RWPE1 (cell line): ENCODE results near the gene ELN.

Experiments
- CTCF ChIA-PET: fragments of 350-600 bp; sonication (Branson Sonifier 250); formaldehyde crosslinking; extraction: SDS; loops from one replicate; lab custom pipeline; 2021; lab: Yijun Ruan, JAX
- POLR2A ChIA-PET: fragments of 400-600 bp; formaldehyde crosslinking; extraction: SDS; loops from one replicate; lab custom pipeline; 2020; ENCODE audit warnings: antibody characterized with exemption; ENCODE audit not compliant: low non-redundant PET; lab: Yijun Ruan, JAX
- DNase-seq: peaks from one replicate; pipeline ENCODE4 v3.0.0; 2012; ENCODE audit warnings: low spot score
- H3K27ac ChIP-seq: fragments of 450-650 bp; 2 replicates; pipeline ENCODE4 v1.5.1; 2017
- CTCF ChIP-seq: fragments of 450-650 bp; conservative IDR thresholded peaks from 2 replicates; pipeline ENCODE4 v1.5.1; 2017; ENCODE audit warnings: low read depth, mild to moderate bottlenecking

ELN gene

DNA sequence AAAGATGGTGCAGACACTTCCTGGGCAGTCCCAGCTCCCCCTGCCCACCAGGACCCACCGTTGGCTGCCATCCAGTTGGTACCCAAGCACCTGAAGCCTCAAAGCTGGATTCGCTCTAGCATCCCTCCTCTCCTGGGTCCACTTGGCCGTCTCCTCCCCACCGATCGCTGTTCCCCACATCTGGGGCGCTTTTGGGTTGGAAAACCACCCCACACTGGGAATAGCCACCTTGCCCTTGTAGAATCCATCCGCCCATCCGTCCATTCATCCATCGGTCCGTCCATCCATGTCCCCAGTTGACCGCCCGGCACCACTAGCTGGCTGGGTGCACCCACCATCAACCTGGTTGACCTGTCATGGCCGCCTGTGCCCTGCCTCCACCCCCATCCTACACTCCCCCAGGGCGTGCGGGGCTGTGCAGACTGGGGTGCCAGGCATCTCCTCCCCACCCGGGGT lies 41.1 kb downstream of the ELN start:
- TF ChIP-seq CTCF = no peak
- ChIA-PET POLR2A (no interaction called here), CTCF (interaction anchor here (0.5 to 1.1 kb wide), 8 partner anchors 10 to 134 kb away, joined by 3 read pairs; no protein-coding TSS in a partner anchor)
- H3K27ac ChIP-seq = no peak overlapping the region
- DNase-seq = no peak

DNA sequence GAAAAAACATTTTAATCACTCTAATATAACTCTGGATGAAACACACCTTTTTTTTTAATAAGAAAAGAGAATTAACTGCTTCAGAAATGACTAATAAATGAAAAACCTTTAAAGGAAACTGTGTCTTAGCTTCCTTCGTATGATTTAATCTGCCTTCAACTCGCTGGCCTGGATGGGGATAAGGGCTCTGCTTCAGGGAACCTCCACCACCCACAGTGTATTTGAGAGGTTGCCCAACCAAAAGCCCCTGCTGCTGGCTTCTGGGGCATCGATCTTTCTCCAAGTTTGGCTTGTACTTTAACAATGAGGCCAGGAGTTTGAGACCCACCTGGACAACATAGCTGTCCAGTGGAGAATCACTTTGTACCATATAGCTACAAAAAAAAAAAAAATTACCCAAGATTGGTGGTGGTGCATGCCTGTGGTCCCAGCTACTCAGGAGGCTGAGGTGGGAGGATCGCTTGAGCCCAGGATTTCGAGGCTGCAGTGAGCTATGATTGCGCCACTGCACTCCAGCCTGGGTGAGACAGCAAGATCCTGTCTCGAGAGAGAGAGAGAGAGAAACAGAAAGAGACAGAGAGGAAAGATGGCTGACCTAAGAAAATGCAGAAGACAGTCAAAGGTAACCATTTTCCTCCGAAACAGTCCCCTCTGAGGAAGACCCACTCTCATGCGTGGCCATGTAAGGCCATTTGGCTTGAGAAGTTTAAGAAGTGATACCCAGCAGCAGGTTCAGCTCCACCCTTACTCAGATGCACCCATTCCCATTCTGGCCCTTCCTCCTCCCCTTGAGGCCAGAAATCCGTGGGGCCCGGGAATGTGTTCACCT lies 42.0 kb downstream of the ELN start:
- ChIA-PET POLR2A (no interaction called here), CTCF (interaction anchor here (0.5 to 1.1 kb wide), 7 partner anchors 9 to 330 kb away, joined by 3 to 6 read pairs (median 3); no protein-coding TSS in a partner anchor)
- no peak overlapping the region for H3K27ac ChIP-seq
- no peak for TF ChIP-seq CTCF
- DNase-seq = no peak

DNA sequence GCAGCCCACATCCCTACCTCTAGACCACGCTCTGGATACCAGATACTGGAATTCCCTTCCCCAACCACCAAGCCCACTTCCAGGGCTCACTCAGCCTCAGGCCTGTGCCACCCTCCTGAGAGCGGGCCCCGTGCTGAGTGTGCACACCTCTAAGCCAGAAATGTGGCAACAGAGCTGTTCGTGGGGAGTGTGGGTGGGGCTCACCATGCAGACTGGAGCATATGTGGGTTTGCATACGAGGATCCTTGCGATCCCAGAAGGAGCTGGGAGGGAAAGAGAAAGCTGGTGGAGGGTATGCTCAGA lies 42.6 kb downstream of the ELN start:
- TF ChIP-seq CTCF = no peak
- ChIA-PET CTCF (interaction anchor here (0.7 kb wide), 1 partner anchor 128 kb away, joined by 4 read pairs; no protein-coding TSS in a partner anchor), POLR2A (no interaction called here)
- no peak for DNase-seq
- H3K27ac ChIP-seq = no peak overlapping the region

DNA sequence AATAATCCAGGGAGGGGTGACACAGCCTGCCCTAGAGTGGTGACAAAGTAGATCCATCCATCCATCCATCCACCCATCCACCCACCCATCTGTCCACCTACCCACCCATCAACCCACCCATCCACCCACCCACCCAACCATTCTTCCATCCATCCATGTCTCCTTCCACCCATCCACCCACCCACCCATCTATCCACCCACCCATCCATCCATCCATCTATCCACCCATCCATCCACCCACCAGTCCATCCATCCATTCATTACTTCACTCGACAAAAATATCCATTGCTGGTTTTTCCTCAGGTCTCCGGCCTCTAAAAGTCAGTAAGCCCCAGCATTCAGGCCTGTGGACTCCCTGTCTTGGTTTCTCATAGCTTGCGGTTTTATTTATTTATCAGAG lies 43.1 kb downstream of the ELN start:
- ChIA-PET POLR2A (no interaction called here), CTCF (interaction anchor here (0.7 kb wide), 1 partner anchor 128 kb away, joined by 4 read pairs; no protein-coding TSS in a partner anchor)
- no peak overlapping the region for H3K27ac ChIP-seq
- TF ChIP-seq CTCF = no peak
- DNase-seq = no peak

DNA sequence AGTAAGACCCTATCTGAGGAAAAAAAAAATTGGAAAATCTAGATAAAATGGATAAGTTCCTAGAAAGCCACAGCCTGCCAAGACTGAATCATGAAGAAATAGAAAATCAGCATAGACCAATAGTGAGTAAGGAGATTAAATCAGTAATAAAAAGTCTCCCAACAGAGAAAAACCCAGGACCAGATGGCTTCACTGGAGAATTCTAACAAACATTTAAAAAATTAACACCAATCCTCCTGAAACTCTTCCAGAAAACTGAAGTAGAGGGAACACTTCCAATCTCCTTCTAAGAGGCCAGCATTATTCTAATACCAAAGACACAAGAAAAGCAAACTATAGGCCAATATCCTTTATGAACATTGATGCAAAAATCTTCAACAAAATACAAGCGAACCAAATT lies 46.8 kb downstream of the ELN start:
- ChIA-PET POLR2A (no interaction called here), CTCF (interaction anchor here (0.8 kb wide), 1 partner anchor 9 kb away, joined by 3 read pairs; no protein-coding TSS in a partner anchor)
- TF ChIP-seq CTCF = no peak
- H3K27ac ChIP-seq = no peak overlapping the region
- no peak for DNase-seq

- CTCF ChIA-PET = interaction anchor here (0.7 kb wide), 1 partner anchor 134 kb away, joined by 4 read pairs; no protein-coding TSS in a partner anchor
- POLR2A ChIA-PET = interaction anchor here (0.7 kb wide), 1 partner anchor 43 kb away, joined by 3 read pairs; no protein-coding TSS in a partner anchor
- TF ChIP-seq CTCF = no peak
- no peak for DNase-seq
- H3K27ac ChIP-seq = peak overlapping the region; percentile 89
Observed at GRCh38 chr7:74078461-74078860, 50.5 kb downstream of the ELN start.
